ENCODE measurements around the gene TSPEAR. TPM values are rescaled to one million over a fixed set of nuclear protein-coding genes. Genes with fewer than 3 reads are reported as not detected.

Gene TSPEAR
- total and polyA plus RNA-seq, 2 of the 13 experiments (the other 11 are each of a cell fraction or from before 2014, with no cell fraction given): 0.07 to 0.32 TPM

DNA sequence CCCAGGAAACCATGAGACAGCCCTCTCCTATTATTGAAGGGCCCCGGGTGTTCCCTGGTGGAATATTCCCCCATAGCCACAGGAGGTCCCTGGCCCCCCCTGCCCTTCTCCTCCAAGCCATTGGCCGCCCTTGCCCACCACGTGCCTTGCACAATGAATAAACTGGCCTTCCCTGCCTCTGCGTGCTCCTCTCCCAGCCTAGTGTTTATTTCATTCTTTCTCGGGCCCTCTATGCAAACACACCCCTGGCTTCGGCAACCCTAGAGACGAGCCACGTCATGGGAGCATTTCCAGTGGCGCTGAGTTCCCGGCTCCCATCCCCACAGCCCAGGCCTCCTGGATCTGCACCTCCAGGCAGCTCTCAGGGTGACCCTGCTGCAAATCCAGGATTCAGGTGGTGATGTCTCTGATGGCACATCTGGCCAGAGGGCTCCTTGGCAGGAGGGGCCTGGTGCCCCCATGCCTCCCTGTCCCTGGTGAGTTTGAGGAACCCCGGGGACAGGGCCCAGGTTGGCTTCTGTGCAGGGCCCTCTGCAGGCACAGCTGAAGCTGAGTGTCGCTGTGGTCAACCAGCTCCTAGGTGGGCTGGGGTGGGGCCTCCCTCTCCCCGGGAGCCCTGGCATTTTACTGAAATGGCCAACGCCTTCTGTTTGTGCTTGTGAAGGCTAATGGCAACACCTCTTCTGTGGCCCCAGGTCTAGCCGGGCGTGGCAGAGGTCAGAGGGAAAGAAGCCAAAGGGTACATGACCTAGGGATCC, 8.2 kb downstream of the TSPEAR start (continued):
- TF ChIP-seq ZNF644 (CRISPR knock-in tag; IDR thresholded peaks at IDR 0.05; ENCODE audit: low read depth) (no peak), SOX5 (CRISPR knock-in tag; IDR thresholded peaks at IDR 0.05; ENCODE audit: borderline replicate concordance) (peak; percentile 77; the same call in 1 of the 2 replicates), ZSCAN9 (CRISPR knock-in tag; IDR thresholded peaks at IDR 0.05; ENCODE audit: borderline replicate concordance) (0 out of 2 replicates have a peak, but pooled peaks have one; percentile 36), ZNF782 (CRISPR knock-in tag; IDR thresholded peaks at IDR 0.05; ENCODE audit: borderline replicate concordance) (peak; percentile 66; the same call in 1 of the 2 replicates), HDAC6 (IDR thresholded peaks at IDR 0.05; ENCODE audit: low read depth, low read length) (no peak), POLR2AphosphoS5 (IDR thresholded peaks at IDR 0.05; ENCODE audit: low read depth, low read length) (no peak), ZNF614 (CRISPR knock-in tag; IDR thresholded peaks at IDR 0.05; ENCODE audit: borderline replicate concordance) (0 out of 2 replicates have a peak, but pooled peaks have one; percentile 26), ZBTB1 (CRISPR knock-in tag; IDR thresholded peaks at IDR 0.05; ENCODE audit: borderline replicate concordance) (no peak), SP140L (CRISPR knock-in tag; IDR thresholded peaks at IDR 0.05; ENCODE audit: borderline replicate concordance) (no peak), YEATS2 (CRISPR knock-in tag; IDR thresholded peaks at IDR 0.05; ENCODE audit: borderline replicate concordance) (peak; percentile 23; the same call in 1 of the 2 replicates)
- TF ChIP-seq, protein P1, sequence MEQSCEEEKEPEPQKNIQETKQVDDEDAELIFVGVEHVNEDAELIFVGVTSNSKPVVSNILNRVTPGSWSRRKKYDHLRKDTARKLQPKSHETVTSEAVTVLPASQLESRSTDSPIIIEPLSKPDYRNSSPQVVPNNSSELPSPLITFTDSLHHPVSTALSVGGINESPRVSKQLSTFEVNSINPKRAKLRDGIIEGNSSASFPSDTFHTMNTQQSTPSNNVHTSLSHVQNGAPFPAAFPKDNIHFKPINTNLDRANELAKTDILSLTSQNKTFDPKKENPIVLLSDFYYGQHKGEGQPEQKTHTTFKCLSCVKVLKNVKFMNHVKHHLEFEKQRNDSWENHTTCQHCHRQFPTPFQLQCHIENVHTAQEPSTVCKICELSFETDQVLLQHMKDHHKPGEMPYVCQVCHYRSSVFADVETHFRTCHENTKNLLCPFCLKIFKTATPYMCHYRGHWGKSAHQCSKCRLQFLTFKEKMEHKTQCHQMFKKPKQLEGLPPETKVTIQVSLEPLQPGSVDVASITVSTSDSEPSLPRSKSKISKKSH (CRISPR knock-in tag; IDR thresholded peaks at IDR 0.05; ENCODE audit: borderline replicate concordance): no peak
- TF ChIP-seq, protein P2, sequence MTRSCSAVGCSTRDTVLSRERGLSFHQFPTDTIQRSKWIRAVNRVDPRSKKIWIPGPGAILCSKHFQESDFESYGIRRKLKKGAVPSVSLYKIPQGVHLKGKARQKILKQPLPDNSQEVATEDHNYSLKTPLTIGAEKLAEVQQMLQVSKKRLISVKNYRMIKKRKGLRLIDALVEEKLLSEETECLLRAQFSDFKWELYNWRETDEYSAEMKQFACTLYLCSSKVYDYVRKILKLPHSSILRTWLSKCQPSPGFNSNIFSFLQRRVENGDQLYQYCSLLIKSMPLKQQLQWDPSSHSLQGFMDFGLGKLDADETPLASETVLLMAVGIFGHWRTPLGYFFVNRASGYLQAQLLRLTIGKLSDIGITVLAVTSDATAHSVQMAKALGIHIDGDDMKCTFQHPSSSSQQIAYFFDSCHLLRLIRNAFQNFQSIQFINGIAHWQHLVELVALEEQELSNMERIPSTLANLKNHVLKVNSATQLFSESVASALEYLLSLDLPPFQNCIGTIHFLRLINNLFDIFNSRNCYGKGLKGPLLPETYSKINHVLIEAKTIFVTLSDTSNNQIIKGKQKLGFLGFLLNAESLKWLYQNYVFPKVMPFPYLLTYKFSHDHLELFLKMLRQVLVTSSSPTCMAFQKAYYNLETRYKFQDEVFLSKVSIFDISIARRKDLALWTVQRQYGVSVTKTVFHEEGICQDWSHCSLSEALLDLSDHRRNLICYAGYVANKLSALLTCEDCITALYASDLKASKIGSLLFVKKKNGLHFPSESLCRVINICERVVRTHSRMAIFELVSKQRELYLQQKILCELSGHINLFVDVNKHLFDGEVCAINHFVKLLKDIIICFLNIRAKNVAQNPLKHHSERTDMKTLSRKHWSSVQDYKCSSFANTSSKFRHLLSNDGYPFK (CRISPR knock-in tag; IDR thresholded peaks at IDR 0.05; ENCODE audit: borderline replicate concordance): peak; percentile 18; the same call in 1 of the 2 replicates
- TF ChIP-seq, protein P3, sequence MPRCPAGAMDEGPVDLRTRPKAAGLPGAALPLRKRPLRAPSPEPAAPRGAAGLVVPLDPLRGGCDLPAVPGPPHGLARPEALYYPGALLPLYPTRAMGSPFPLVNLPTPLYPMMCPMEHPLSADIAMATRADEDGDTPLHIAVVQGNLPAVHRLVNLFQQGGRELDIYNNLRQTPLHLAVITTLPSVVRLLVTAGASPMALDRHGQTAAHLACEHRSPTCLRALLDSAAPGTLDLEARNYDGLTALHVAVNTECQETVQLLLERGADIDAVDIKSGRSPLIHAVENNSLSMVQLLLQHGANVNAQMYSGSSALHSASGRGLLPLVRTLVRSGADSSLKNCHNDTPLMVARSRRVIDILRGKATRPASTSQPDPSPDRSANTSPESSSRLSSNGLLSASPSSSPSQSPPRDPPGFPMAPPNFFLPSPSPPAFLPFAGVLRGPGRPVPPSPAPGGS (CRISPR knock-in tag; IDR thresholded peaks at IDR 0.05): peak; percentile 86
- TF ChIP-seq, protein P4, sequence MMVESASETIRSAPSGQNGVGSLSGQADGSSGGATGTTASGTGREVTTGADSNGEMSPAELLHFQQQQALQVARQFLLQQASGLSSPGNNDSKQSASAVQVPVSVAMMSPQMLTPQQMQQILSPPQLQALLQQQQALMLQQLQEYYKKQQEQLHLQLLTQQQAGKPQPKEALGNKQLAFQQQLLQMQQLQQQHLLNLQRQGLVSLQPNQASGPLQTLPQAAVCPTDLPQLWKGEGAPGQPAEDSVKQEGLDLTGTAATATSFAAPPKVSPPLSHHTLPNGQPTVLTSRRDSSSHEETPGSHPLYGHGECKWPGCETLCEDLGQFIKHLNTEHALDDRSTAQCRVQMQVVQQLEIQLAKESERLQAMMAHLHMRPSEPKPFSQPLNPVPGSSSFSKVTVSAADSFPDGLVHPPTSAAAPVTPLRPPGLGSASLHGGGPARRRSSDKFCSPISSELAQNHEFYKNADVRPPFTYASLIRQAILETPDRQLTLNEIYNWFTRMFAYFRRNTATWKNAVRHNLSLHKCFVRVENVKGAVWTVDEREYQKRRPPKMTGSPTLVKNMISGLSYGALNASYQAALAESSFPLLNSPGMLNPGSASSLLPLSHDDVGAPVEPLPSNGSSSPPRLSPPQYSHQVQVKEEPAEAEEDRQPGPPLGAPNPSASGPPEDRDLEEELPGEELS (CRISPR knock-in tag; IDR thresholded peaks at IDR 0.05): 0 out of 2 replicates have a peak, but pooled peaks have one; percentile 19
- TF ChIP-seq, protein P5, sequence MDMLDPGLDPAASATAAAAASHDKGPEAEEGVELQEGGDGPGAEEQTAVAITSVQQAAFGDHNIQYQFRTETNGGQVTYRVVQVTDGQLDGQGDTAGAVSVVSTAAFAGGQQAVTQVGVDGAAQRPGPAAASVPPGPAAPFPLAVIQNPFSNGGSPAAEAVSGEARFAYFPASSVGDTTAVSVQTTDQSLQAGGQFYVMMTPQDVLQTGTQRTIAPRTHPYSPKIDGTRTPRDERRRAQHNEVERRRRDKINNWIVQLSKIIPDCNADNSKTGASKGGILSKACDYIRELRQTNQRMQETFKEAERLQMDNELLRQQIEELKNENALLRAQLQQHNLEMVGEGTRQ (IDR thresholded peaks at IDR 0.05; ENCODE audit: low read depth, low read length): no peak
- TF ChIP-seq, protein P5 (CRISPR knock-in tag; IDR thresholded peaks at IDR 0.05; ENCODE audit: borderline replicate concordance): peak; percentile 63; the same call in 1 of the 2 replicates
- TF ChIP-seq, protein P6, sequence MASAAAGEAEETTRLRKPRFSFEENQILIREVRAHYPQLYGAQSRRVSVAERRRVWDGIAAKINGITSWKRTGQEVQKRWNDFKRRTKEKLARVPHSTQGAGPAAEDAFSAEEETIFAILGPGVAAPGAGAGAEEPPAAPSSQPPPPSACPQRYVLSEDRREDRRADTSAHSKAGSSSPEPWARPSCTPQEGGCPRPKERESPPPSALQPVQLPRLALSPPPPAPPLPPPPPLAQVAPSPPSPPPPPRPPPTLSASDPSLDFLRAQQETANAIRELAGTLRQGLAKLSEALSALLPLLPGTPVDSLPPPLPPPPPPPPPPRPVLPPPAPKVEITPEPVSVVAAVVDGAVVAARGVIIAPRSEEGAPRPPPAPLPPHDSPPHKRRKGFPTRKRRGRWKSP (CRISPR knock-in tag; IDR thresholded peaks at IDR 0.05): 0 out of 2 replicates have a peak, but pooled peaks have one; percentile 53
